Measurements from ENCODE around the gene SPRY2.

The SPRY2 gene

GRCh38 chr13:80313668-80314256, 27.2 kb downstream of the SPRY2 start:
- Mint-ChIP-seq H3K27me3 (no peaks in the 10 kb centered on the region), H3K36me3 (no peaks in the 10 kb centered on the region), H3K9me3 (no peaks in the 10 kb centered on the region), H3K4me1 (no peaks in the 10 kb centered on the region), H3K27ac (no peak overlapping the region), H3K4me3 (no peak overlapping the region)
- no peak for ATAC-seq (replicated peaks)
- no peak for DNase-seq

- Mint-ChIP-seq H3K4me3 (no peak overlapping the region), H3K4me1 (no peaks in the 10 kb centered on the region), H3K9me3 (no peaks in the 10 kb centered on the region), H3K36me3 (no peaks in the 10 kb centered on the region), H3K27me3 (no peaks in the 10 kb centered on the region), H3K27ac (no peak overlapping the region)
- no peak for ATAC-seq (replicated peaks)
- no peak for DNase-seq
These were observed 28.0 kb downstream of the SPRY2 start for GRCh38 chr13:80312967-80313366.

- Mint-ChIP-seq H3K36me3 (no peaks in the 10 kb centered on the region), H3K27me3 (no peaks in the 10 kb centered on the region), H3K27ac (no peak overlapping the region), H3K9me3 (no peaks in the 10 kb centered on the region), H3K4me1 (peaks cover 2 to 7% of the 10 kb centered on the region in 2 donors), H3K4me3 (no peak overlapping the region)
- DNase-seq (no peak), ATAC-seq (replicated peaks) (no peak)
These were observed 28.8 kb downstream of the SPRY2 start for GRCh38 chr13:80312012-80312704.

- no peak for DNase-seq
- peaks cover 7 to 18% of the 10 kb centered on the region in 2 donors for H3K4me1 Mint-ChIP-seq
- H3K4me3 Mint-ChIP-seq = no peak overlapping the region
- no peaks in the 10 kb centered on the region for H3K36me3 Mint-ChIP-seq
- H3K9me3 Mint-ChIP-seq = no peaks in the 10 kb centered on the region
- no peak overlapping the region for H3K27ac Mint-ChIP-seq
- H3K27me3 Mint-ChIP-seq = no peaks in the 10 kb centered on the region
- no peak for ATAC-seq (replicated peaks)
These were observed 31.0 kb downstream of the SPRY2 start for GRCh38 chr13:80309926-80310325.

- H3K9me3 Mint-ChIP-seq = no peaks in the 10 kb centered on the region
- H3K27ac Mint-ChIP-seq = no peak overlapping the region
These were observed 33.4 kb downstream of the SPRY2 start for GRCh38 chr13:80307401-80307987.

GRCh38 chr13:80306337-80306972, 34.5 kb downstream of the SPRY2 start:
- H3K4me3 Mint-ChIP-seq = no peak overlapping the region
- H3K9me3 Mint-ChIP-seq = no peaks in the 10 kb centered on the region
- peaks cover 7 to 18% of the 10 kb centered on the region in 2 donors for H3K4me1 Mint-ChIP-seq
- ATAC-seq (replicated peaks) (no peak), DNase-seq (no peak)
- no peak overlapping the region for H3K27ac Mint-ChIP-seq
- no peaks in the 10 kb centered on the region for H3K36me3 Mint-ChIP-seq
- H3K27me3 Mint-ChIP-seq = no peaks in the 10 kb centered on the region

More at GRCh38 chr13:80307401-80307987, 33.4 kb downstream of the SPRY2 start:
- no peaks in the 10 kb centered on the region for H3K36me3 Mint-ChIP-seq
- H3K4me3 Mint-ChIP-seq = no peak overlapping the region
- DNase-seq = no peak
- ATAC-seq (replicated peaks) = no peak
- H3K4me1 Mint-ChIP-seq = peaks cover 7 to 18% of the 10 kb centered on the region in 2 donors
- H3K27me3 Mint-ChIP-seq = no peaks in the 10 kb centered on the region

GRCh38 chr13:80305737-80306136, 35.2 kb downstream of the SPRY2 start:
- Mint-ChIP-seq H3K36me3 (no peaks in the 10 kb centered on the region), H3K27me3 (no peaks in the 10 kb centered on the region), H3K27ac (no peak overlapping the region), H3K4me3 (no peak overlapping the region), H3K9me3 (no peaks in the 10 kb centered on the region), H3K4me1 (peaks cover 7 to 18% of the 10 kb centered on the region in 2 donors)
- ATAC-seq (replicated peaks) (no peak), DNase-seq (no peak)

GRCh38 chr13:80303225-80303811, 37.6 kb downstream of the SPRY2 start:
- Mint-ChIP-seq H3K4me1 (peaks cover 7 to 18% of the 10 kb centered on the region in 2 donors), H3K27me3 (no peaks in the 10 kb centered on the region), H3K9me3 (no peaks in the 10 kb centered on the region)

GRCh38 chr13:80299046-80299445, 41.9 kb downstream of the SPRY2 start:
- no peak for ATAC-seq (replicated peaks)
- Mint-ChIP-seq H3K4me1 (peaks cover 3 to 11% of the 10 kb centered on the region in 2 donors), H3K9me3 (no peaks in the 10 kb centered on the region), H3K4me3 (no peak overlapping the region), H3K36me3 (no peaks in the 10 kb centered on the region), H3K27ac (no peak overlapping the region), H3K27me3 (no peaks in the 10 kb centered on the region)
- no peak for DNase-seq

More at GRCh38 chr13:80303225-80303811, 37.6 kb downstream of the SPRY2 start:
- no peak overlapping the region for H3K27ac Mint-ChIP-seq
- H3K36me3 Mint-ChIP-seq = no peaks in the 10 kb centered on the region
- DNase-seq (no peak), ATAC-seq (replicated peaks) (no peak)
- H3K4me3 Mint-ChIP-seq = no peak overlapping the region

- peaks cover 3 to 11% of the 10 kb centered on the region in 2 donors for H3K4me1 Mint-ChIP-seq
- no peak overlapping the region for H3K27ac Mint-ChIP-seq
- H3K36me3 Mint-ChIP-seq = no peaks in the 10 kb centered on the region
- DNase-seq = no peak
- H3K9me3 Mint-ChIP-seq = no peaks in the 10 kb centered on the region
- no peak for ATAC-seq (replicated peaks)
- no peaks in the 10 kb centered on the region for H3K27me3 Mint-ChIP-seq
- H3K4me3 Mint-ChIP-seq = no peak overlapping the region
These were observed 43.4 kb downstream of the SPRY2 start for GRCh38 chr13:80297503-80297902.

- Mint-ChIP-seq H3K9me3 (no peaks in the 10 kb centered on the region), H3K27me3 (no peaks in the 10 kb centered on the region), H3K4me3 (no peak overlapping the region), H3K36me3 (no peaks in the 10 kb centered on the region), H3K4me1 (peaks cover 3 to 11% of the 10 kb centered on the region in 2 donors), H3K27ac (no peak overlapping the region)
- ATAC-seq (replicated peaks) (no peak), DNase-seq (no peak)
These were observed 43.8 kb downstream of the SPRY2 start for GRCh38 chr13:80297094-80297493.

GRCh38 chr13:80296638-80297037, 44.3 kb downstream of the SPRY2 start:
- H3K27me3 Mint-ChIP-seq = no peaks in the 10 kb centered on the region
- H3K27ac Mint-ChIP-seq = no peak overlapping the region
- no peak for DNase-seq
- H3K9me3 Mint-ChIP-seq = no peaks in the 10 kb centered on the region
- H3K4me3 Mint-ChIP-seq = no peak overlapping the region
- no peaks in the 10 kb centered on the region for H3K36me3 Mint-ChIP-seq
- ATAC-seq (replicated peaks) = no peak
- H3K4me1 Mint-ChIP-seq = peaks cover 3 to 11% of the 10 kb centered on the region in 2 donors

- ATAC-seq (replicated peaks) (no peak), DNase-seq (no peak)
- no peaks in the 10 kb centered on the region for H3K36me3 Mint-ChIP-seq
- H3K27me3 Mint-ChIP-seq = no peaks in the 10 kb centered on the region
- no peak overlapping the region for H3K27ac Mint-ChIP-seq
- peaks cover 0 to 5% of the 10 kb centered on the region in 2 donors for H3K9me3 Mint-ChIP-seq
- no peaks in the 10 kb centered on the region for H3K4me1 Mint-ChIP-seq
- H3K4me3 Mint-ChIP-seq = no peak overlapping the region
These were observed 50.3 kb downstream of the SPRY2 start for GRCh38 chr13:80290591-80290990.
